WERI-Rb-1 (cell line): Measurements from ENCODE around the gene COL9A2.

Source experiments
- DNase-seq: peaks from one replicate; pipeline ENCODE4 v3.0.0-alpha.2; 2020
- H3K27ac ChIP-seq: fragments of 250-450 bp; sonication (Bioruptor Pico); 2 replicates; pipeline ENCODE4 v1.5.1; 2020; ENCODE audit warnings: mild to moderate bottlenecking, moderate library complexity
- H3K27me3 ChIP-seq: fragments of 250-450 bp; sonication (Bioruptor Pico); 2 replicates; pipeline ENCODE4 v1.5.1; 2021; ENCODE audit warnings: mild to moderate bottlenecking, low read depth, moderate library complexity; ENCODE audit not compliant: insufficient read depth, severe bottlenecking
- H3K36me3 ChIP-seq: fragments of 250-450 bp; sonication (Bioruptor Pico); 2 replicates; pipeline ENCODE4 v1.5.1; 2020; ENCODE audit warnings: mild to moderate bottlenecking, moderate library complexity
- H3K4me3 ChIP-seq: 2 replicates; pipeline ENCODE4 v1.5.1; 2011; ENCODE audit warnings: low read depth, mild to moderate bottlenecking, control low read depth, low read length
- H3K9me3 ChIP-seq: fragments of 250-450 bp; sonication (Bioruptor Pico); 2 replicates; pipeline ENCODE4 v1.5.1; 2021; ENCODE audit warnings: mild to moderate bottlenecking, moderate library complexity; ENCODE audit not compliant: severe bottlenecking
- TF ChIP-seq, protein P1 (sequence below): IDR thresholded peaks from 2 replicates; pipeline ENCODE4 v1.5.1; 2011; ENCODE audit warnings: low read depth, mild to moderate bottlenecking, control low read depth, inconsistent platforms, low read length

The COL9A2 gene

GRCh38 chr1:40361201-40361600, 44.1 kb upstream of the COL9A2 start:
- Histone ChIP-seq H3K36me3 (no peaks in the 10 kb centered on the region), H3K4me3 (no peak overlapping the region), H3K27ac (no peak overlapping the region), H3K9me3 (peaks cover 2% of the 10 kb centered on the region), H3K27me3 (no peaks in the 10 kb centered on the region)
- TF ChIP-seq, protein P1, sequence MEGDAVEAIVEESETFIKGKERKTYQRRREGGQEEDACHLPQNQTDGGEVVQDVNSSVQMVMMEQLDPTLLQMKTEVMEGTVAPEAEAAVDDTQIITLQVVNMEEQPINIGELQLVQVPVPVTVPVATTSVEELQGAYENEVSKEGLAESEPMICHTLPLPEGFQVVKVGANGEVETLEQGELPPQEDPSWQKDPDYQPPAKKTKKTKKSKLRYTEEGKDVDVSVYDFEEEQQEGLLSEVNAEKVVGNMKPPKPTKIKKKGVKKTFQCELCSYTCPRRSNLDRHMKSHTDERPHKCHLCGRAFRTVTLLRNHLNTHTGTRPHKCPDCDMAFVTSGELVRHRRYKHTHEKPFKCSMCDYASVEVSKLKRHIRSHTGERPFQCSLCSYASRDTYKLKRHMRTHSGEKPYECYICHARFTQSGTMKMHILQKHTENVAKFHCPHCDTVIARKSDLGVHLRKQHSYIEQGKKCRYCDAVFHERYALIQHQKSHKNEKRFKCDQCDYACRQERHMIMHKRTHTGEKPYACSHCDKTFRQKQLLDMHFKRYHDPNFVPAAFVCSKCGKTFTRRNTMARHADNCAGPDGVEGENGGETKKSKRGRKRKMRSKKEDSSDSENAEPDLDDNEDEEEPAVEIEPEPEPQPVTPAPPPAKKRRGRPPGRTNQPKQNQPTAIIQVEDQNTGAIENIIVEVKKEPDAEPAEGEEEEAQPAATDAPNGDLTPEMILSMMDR: no peak
- DNase-seq: no peak

- H3K27me3 ChIP-seq: no peaks in the 10 kb centered on the region
Measured at GRCh38 chr1:40360631-40361030, 43.5 kb upstream of the COL9A2 start.

GRCh38 chr1:40357625-40358024, 40.5 kb upstream of the COL9A2 start:
- H3K9me3 ChIP-seq: peaks cover 2% of the 10 kb centered on the region
- DNase-seq: no peak
- TF ChIP-seq, protein P1: no peak
- H3K27me3 ChIP-seq: no peaks in the 10 kb centered on the region
- H3K36me3 ChIP-seq: no peaks in the 10 kb centered on the region
- H3K27ac ChIP-seq: no peak overlapping the region
- no peak overlapping the region for H3K4me3 ChIP-seq

More at GRCh38 chr1:40360631-40361030, 43.5 kb upstream of the COL9A2 start:
- no peak for DNase-seq
- H3K27ac ChIP-seq: no peak overlapping the region
- H3K36me3 ChIP-seq: no peaks in the 10 kb centered on the region
- H3K9me3 ChIP-seq: peaks cover 2% of the 10 kb centered on the region
- TF ChIP-seq, protein P1: no peak
- H3K4me3 ChIP-seq: no peak overlapping the region

DNA sequence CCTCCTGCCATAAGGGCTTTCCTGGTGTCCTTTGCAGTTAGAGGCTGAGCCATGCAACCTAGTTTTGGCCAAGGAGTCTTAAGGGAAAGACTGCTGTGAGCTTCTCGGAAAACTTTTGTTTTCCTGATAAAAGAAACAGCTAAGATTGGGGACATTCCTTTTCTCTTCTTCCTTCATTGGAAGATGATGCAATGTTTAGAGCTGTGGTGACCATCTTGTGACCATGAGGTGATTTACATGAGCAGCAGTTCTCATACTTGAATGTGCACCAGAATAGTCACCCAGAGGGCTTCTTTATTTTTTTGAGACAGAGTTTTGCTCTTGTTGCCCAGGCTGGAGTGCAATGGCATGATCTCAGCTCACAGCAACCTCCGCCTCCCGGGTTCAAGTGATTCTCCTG, 36.0 kb upstream of the COL9A2 start:
- DNase-seq: no peak
- H3K4me3 ChIP-seq: no peak overlapping the region
- no peaks in the 10 kb centered on the region for H3K36me3 ChIP-seq
- peaks cover 1% of the 10 kb centered on the region for H3K9me3 ChIP-seq
- H3K27me3 ChIP-seq: no peaks in the 10 kb centered on the region
- TF ChIP-seq, protein P1: no peak
- H3K27ac ChIP-seq: no peak overlapping the region

GRCh38 chr1:40352126-40352525, 35.0 kb upstream of the COL9A2 start:
- TF ChIP-seq, protein P1: no peak
- Histone ChIP-seq H3K27me3 (no peaks in the 10 kb centered on the region), H3K9me3 (no peaks in the 10 kb centered on the region), H3K36me3 (no peaks in the 10 kb centered on the region), H3K27ac (no peak overlapping the region), H3K4me3 (no peak overlapping the region)
- DNase-seq: no peak

DNA sequence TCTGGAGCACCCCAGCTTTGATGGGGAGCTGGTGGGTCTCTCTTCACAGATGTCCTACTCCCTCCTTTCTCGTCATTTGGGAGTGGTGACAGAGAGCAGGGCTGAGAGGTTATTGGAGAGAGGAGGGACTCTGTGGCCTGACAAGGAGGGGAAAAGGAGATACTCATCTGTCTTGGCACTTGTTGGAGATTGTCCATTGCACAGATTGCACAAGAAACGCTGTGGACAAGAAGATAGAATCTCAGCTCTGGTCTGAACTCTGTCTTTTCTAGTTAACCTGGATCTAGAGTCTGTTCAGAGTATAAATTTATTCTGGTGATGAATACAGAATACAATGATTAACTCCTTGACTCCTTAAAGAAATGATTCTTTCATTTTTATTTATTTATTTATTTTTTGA, 34.0 kb upstream of the COL9A2 start:
- Histone ChIP-seq H3K9me3 (no peaks in the 10 kb centered on the region), H3K4me3 (no peak overlapping the region), H3K36me3 (no peaks in the 10 kb centered on the region), H3K27me3 (no peaks in the 10 kb centered on the region), H3K27ac (no peak overlapping the region)
- DNase-seq: no peak
- TF ChIP-seq, protein P1: no peak
